ENCODE measurements around the gene PCNT. TPM values are rescaled to one million over a fixed set of nuclear protein-coding genes. Genes with fewer than 3 reads are reported as not detected.

Gene PCNT
- total RNA-seq, 1 experiment from 2014 or later, result 39.6 TPM

DNA sequence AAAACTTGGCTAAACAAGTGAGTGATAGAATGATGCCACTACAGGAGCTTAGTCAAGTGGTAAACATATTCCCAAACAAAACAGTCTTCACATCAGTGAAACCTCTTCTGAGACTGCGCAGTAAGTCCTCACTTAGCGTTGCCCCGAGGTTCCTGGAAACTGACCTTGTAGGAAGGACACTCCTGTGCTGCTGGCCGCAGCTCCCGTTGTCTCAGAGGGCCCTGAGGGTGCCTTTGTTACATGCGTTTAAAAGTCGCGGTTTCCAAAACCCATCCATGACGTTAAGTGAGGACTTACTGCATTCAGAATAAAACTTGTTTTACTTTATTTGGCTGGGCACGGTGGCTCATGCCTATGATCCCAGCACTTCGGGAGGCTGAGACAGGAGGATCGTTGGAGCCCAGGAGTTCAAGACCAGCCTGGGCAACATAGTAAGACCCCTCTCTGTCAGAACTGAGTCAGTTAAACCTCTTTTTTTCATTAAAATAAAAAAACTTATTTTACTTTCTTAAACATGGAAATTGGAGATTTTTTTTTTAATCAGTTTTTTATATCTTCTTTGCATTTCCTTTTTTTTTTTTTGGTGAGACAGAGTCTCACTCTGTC lies 98.8 kb downstream of the PCNT start:
- Histone ChIP-seq H3K27ac (ENCODE audit: insufficient read length, low read depth, low read length) (no peak overlapping the region), H3K4me2 (ENCODE audit: insufficient read depth, insufficient read length, low read length) (no peak overlapping the region), H2BK12ac (ENCODE audit: insufficient read length, low read depth, low read length) (no peak overlapping the region), H3K4me1 (ENCODE audit: insufficient read depth, low read length) (no peaks in the 10 kb centered on the region), H2AK5ac (ENCODE audit: insufficient read length, low read length) (no peak overlapping the region), H2BK15ac (ENCODE audit: low read depth, low read length) (no peak overlapping the region), H3K18ac (ENCODE audit: insufficient read length, low read depth, low read length) (no peak overlapping the region), H2BK20ac (ENCODE audit: low read depth, low read length, poor library complexity, severe bottlenecking) (no peak overlapping the region), H3K79me2 (ENCODE audit: insufficient read depth, low read length) (no peaks in the 10 kb centered on the region), H3K9ac (ENCODE audit: extremely low read depth, insufficient read length, low read length) (no peak overlapping the region), H2AFZ (ENCODE audit: low read length) (no peak overlapping the region), H3K56ac (ENCODE audit: insufficient read length, low read depth, low read length) (no peak overlapping the region), H4K91ac (ENCODE audit: insufficient read length, low read depth, low read length) (no peak overlapping the region), H3T11ph (ENCODE audit: low read length) (no peak overlapping the region), H4K8ac (replicated peaks; ENCODE audit: insufficient read length, low read depth, low read length) (no peak overlapping the region), H3K27me3 (ENCODE audit: insufficient read depth, low read length) (no peaks in the 10 kb centered on the region), H3K4ac (ENCODE audit: low read depth, low read length) (no peak overlapping the region), H3K23ac (ENCODE audit: insufficient read length, low read depth, low read length) (no peak overlapping the region), H4K20me1 (ENCODE audit: control insufficient read depth, insufficient read depth, insufficient read length) (no peaks in the 10 kb centered on the region), H3K9me3 (ENCODE audit: control insufficient read depth, low read depth, low read length) (no peaks in the 10 kb centered on the region), H3K79me1 (ENCODE audit: insufficient read depth, low read depth, low read length, poor library complexity, severe bottlenecking) (no peaks in the 10 kb centered on the region), H4K5ac (ENCODE audit: insufficient read length, low read depth, low read length) (no peak overlapping the region), H3K14ac (ENCODE audit: insufficient read depth, low read length) (no peak overlapping the region), H2BK5ac (ENCODE audit: insufficient read length, low read length) (no peak overlapping the region), H3K23me2 (ENCODE audit: insufficient read length, low read depth, low read length, poor library complexity, severe bottlenecking) (no peaks in the 10 kb centered on the region), H2BK120ac (ENCODE audit: low read depth, low read length, poor library complexity, severe bottlenecking) (no peak overlapping the region)
- peaks cover 7 to 11% of the 10 kb centered on the region in 2 experiments; a peak in 3 of 4 replicates for H3K4me1 Mint-ChIP-seq
- H3K9me3 Mint-ChIP-seq, result no peaks in the 10 kb centered on the region
- H3K4me3 Mint-ChIP-seq, result no peak overlapping the region
- H3K36me3 Mint-ChIP-seq (ENCODE audit: insufficient read depth in 1 of 3, low read depth in 3 of 3), result peaks cover 13 to 51% (median 49%) of the 10 kb centered on the region in 3 experiments
- DNase-seq, result no peak
- no peak for TF ChIP-seq CTCF (conservative IDR thresholded peaks at IDR 0.05)
- H3K27ac Mint-ChIP-seq, result peak overlapping the region; percentile 61 to 80 (median 70); a peak in 3 of 7 replicates
- no CpG with 5 or more reads among the region's 12 CpGs for WGBS (ENCODE audit: extremely low coverage, insufficient read length, low lambda C conversion rate)
- H3K27me3 Mint-ChIP-seq (ENCODE audit: low read depth), result no peaks in the 10 kb centered on the region

Data from H9 (cell line).